GM20000 (cell line): ENCODE results near the gene TMEM52.

Experiments
- DNase-seq: peaks from one replicate; pipeline ENCODE4 v3.0.0; 2012; ENCODE audit warnings: low spot score
- CTCF ChIP-seq: IDR thresholded peaks from 2 replicates; pipeline ENCODE4 v1.5.1; 2012; ENCODE audit warnings: mild to moderate bottlenecking, control low read depth; ENCODE audit errors: extremely low read depth, missing control alignments

TMEM52 gene

DNA sequence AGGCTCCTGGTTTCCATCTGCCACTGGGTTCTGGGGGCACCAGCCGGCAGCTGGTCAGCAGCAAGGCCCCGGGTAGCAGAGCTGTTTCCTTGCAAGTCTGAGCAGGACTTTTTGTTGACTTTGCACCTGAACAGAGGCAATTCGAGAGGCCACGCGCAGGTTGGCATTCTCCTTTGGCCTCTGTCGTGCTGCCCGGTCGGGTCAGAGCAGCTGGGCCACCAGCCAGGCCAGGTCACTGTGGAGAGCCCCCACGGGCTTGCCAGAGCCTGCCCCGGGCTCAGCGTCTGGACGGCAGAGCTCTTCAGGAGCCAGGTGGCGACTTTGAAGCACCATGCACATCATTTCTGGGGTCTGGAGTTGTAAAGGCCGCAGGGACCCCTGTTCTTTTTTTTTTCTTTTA, 28.4 kb upstream of the TMEM52 start:
- no peak for DNase-seq
- TF ChIP-seq CTCF: no peak

DNA sequence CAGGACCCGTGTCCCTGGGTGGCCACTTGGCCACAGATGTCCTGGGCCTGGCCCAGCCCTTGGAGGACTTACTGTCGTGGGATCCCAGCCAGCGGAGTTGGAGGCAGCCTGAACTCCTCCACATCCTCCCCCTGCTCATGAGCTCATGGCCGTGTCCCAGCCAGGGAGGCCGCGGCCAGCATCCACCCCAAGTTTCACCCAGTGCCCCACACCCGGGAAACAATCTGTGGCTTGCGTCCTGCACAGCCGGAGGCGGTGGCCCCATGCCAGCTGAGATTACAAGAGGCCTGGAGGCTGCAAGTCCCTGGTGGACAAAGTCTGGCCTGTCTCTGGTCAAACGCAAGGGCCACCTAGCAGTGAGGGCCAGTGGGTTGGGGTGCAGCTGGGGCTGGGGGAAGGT, 27.5 kb upstream of the TMEM52 start:
- DNase-seq: no peak
- TF ChIP-seq CTCF: no peak

- no peak for DNase-seq
- TF ChIP-seq CTCF: no peak
These were observed 26.8 kb upstream of the TMEM52 start for GRCh38 chr1:1945782-1946393.

DNA sequence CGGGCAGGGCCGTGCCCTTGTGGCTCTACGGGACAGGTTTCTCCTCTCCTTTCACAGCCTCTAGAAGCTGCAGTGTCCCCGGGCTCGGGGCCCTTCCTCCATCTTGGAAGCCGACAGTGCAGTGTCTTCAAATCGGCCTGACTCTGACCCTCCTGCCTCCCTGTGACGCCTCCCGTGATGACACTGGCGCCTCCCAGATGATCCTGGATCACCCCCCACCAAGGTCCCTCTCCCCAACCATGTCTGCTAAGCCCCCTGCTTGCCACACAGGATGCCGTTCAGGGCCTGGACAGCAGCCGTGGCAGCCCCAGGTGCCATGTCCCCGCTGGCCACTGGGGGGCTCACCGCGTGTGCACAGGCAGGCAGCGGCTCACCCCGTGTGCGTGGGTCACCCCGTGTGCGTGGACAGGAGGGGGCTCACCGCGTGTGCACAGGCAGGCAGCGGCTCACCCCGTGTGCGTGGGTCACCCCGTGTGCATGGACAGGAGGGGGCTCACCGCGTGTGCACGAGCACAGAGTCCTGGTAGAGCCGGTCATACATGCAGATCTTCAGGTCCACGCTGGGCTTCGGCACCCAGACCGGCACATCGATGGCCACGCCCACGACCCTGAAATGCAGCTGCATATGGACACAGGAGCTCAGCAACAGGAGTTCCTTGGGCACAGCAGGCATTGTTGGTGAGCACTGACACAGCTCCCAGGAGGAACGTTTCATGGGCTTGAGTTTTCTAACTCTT, 24.9 kb upstream of the TMEM52 start:
- DNase-seq: peak; percentile 78
- peak; percentile 88 for TF ChIP-seq CTCF

GRCh38 chr1:1942753-1943656, 23.9 kb upstream of the TMEM52 start:
- no peak for DNase-seq
- no peak for TF ChIP-seq CTCF

DNA sequence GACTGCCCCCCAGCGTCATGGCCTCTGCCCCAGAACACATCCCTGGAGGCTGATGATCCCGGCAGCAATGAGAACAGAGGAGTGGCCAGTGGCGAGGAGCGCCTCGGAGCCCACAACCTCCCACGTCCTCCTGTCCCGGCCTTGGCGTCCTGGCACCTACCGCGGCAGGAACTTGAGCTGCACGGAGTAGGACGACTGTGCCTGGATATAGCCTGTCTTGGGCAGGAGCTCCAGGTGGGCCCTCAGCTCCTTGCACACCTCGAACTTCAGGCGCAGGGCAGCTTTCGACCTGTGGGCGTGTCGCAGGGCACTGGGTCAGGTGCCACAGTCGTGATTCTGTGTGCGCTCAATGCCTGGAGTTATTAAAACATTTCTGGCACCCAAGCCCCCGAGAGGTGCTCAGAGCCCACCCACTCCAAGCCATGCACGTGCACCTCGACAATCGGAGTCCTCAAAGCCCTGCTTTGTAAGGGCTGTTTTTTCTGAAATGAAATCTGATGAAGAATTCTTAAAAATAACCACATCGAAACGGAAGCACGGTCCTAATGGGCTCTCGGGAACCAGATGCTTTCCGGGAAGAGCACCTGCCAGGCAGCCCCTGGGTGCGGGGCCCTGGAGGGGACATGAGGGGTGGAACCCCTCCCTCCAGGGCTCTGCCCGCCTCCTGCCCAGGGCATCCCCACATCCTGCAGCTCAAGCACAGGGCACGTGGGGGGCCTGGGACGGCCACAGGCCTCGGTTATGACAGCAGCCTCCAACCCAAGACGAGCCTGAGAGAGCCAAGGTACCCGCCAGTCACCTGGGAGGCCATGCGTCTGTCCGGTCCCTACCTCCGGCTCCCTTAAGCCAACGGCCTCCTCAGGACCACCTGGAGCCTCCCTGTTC, 23.0 kb upstream of the TMEM52 start:
- TF ChIP-seq CTCF: no peak

More for the DNA sequence above, 23.0 kb upstream of the TMEM52 start:
- no peak for DNase-seq
